Hepatocyte (in vitro differentiated cells): ENCODE results near the gene BUD31.

Source experiments
- CTCF ChIP-seq: fragments of 200-600 bp; sonication (generic); IDR thresholded peaks from 2 replicates; pipeline ENCODE4 v1.5.1; 2016; ENCODE audit warnings: antibody characterized with exemption, mild to moderate bottlenecking; ENCODE audit not compliant: poor library complexity
- EZH2 ChIP-seq: fragments of 200-600 bp; sonication (generic); IDR thresholded peaks from 2 replicates; pipeline ENCODE4 v1.6.1; 2016; ENCODE audit warnings: antibody characterized with exemption, mild to moderate bottlenecking, borderline replicate concordance

GRCh38 chr7:99420213-99420612, 11.4 kb downstream of the BUD31 start:
- TF ChIP-seq CTCF (no peak), EZH2 (no peak)
